Measurements from ENCODE around the gene CACNA1D. TPM values are rescaled to one million over a fixed set of nuclear protein-coding genes. Genes with fewer than 3 reads are reported as not detected.

Gene CACNA1D
- total and polyA plus RNA-seq, 2 experiments from 2014 or later: 5.2 to 27.8 TPM

GRCh38 chr3:53763353-53763752, 268.9 kb downstream of the CACNA1D start:
- Histone ChIP-seq H3K27me3 (no peaks in the 10 kb centered on the region), H3K4me2 (no peak overlapping the region), H4K20me1 (ENCODE audit: insufficient read depth, poor library complexity, severe bottlenecking) (no peaks in the 10 kb centered on the region), H2AFZ (no peak overlapping the region), H3K4me3 (no peak overlapping the region), H3K4me1 (ENCODE audit: insufficient read depth) (no peaks in the 10 kb centered on the region), H3K36me3 (replicated peaks; ENCODE audit: insufficient read depth, low read depth) (no peaks in the 10 kb centered on the region), H3K79me2 (no peaks in the 10 kb centered on the region), H3K9me3 (ENCODE audit: low read depth) (no peaks in the 10 kb centered on the region), H3K27ac (no peak overlapping the region), H3K9me2 (replicated peaks; ENCODE audit: insufficient read depth) (no peaks in the 10 kb centered on the region)
- TF ChIP-seq EZH2 (IDR thresholded peaks at IDR 0.05; ENCODE audit: borderline replicate concordance): no peak
- no peak for TF ChIP-seq CTCF (IDR thresholded peaks at IDR 0.05; ENCODE audit: poor library complexity)
- TF ChIP-seq EZH2phosphoT487 (IDR thresholded peaks at IDR 0.05; ENCODE audit: low read depth, severe bottlenecking, unreplicated experiment): no peak
- no peak for DNase-seq (ENCODE audit: low spot score)
- 89% methylated on average over 5 of the region's 7 CpGs for WGBS (ENCODE audit: low lambda C conversion rate, missing lambda C conversion rate)

GRCh38 chr3:53764026-53764775, 269.8 kb downstream of the CACNA1D start:
- H3K27me3 ChIP-seq: no peaks in the 10 kb centered on the region
- no peaks in the 10 kb centered on the region for H3K4me1 ChIP-seq (ENCODE audit: insufficient read depth)
- WGBS (ENCODE audit: low lambda C conversion rate, missing lambda C conversion rate): 81% methylated on average over 14 of the region's 14 CpGs
- no peaks in the 10 kb centered on the region for H4K20me1 ChIP-seq (ENCODE audit: insufficient read depth, poor library complexity, severe bottlenecking)
- H3K36me3 ChIP-seq (replicated peaks; ENCODE audit: insufficient read depth, low read depth): no peaks in the 10 kb centered on the region
- DNase-seq (ENCODE audit: low spot score): no peak
- no peaks in the 10 kb centered on the region for H3K79me2 ChIP-seq
- H3K27ac ChIP-seq: no peak overlapping the region
- TF ChIP-seq EZH2 (IDR thresholded peaks at IDR 0.05; ENCODE audit: borderline replicate concordance): no peak
- TF ChIP-seq CTCF (IDR thresholded peaks at IDR 0.05; ENCODE audit: poor library complexity): no peak
- TF ChIP-seq EZH2phosphoT487 (IDR thresholded peaks at IDR 0.05; ENCODE audit: low read depth, severe bottlenecking, unreplicated experiment): no peak
- no peaks in the 10 kb centered on the region for H3K9me3 ChIP-seq (ENCODE audit: low read depth)
- no peak overlapping the region for H3K4me2 ChIP-seq
- H2AFZ ChIP-seq: no peak overlapping the region
- no peaks in the 10 kb centered on the region for H3K9me2 ChIP-seq (replicated peaks; ENCODE audit: insufficient read depth)
- no peak overlapping the region for H3K4me3 ChIP-seq

- no peak overlapping the region for H3K4me3 ChIP-seq
- H2AFZ ChIP-seq: no peak overlapping the region
- H3K27ac ChIP-seq: no peak overlapping the region
- no peak for DNase-seq (ENCODE audit: low spot score)
- no peaks in the 10 kb centered on the region for H3K4me1 ChIP-seq (ENCODE audit: insufficient read depth)
- no peaks in the 10 kb centered on the region for H3K27me3 ChIP-seq
- H4K20me1 ChIP-seq (ENCODE audit: insufficient read depth, poor library complexity, severe bottlenecking): no peaks in the 10 kb centered on the region
- TF ChIP-seq EZH2phosphoT487 (IDR thresholded peaks at IDR 0.05; ENCODE audit: low read depth, severe bottlenecking, unreplicated experiment) (no peak), EZH2 (IDR thresholded peaks at IDR 0.05; ENCODE audit: borderline replicate concordance) (no peak)
- no peak overlapping the region for H3K4me2 ChIP-seq
- no peaks in the 10 kb centered on the region for H3K9me2 ChIP-seq (replicated peaks; ENCODE audit: insufficient read depth)
- H3K9me3 ChIP-seq (ENCODE audit: low read depth): no peaks in the 10 kb centered on the region
- H3K79me2 ChIP-seq: no peaks in the 10 kb centered on the region
- no peaks in the 10 kb centered on the region for H3K36me3 ChIP-seq (replicated peaks; ENCODE audit: insufficient read depth, low read depth)
- 89% methylated on average over 5 of the region's 5 CpGs for WGBS (ENCODE audit: low lambda C conversion rate, missing lambda C conversion rate)
Measured at GRCh38 chr3:53765753-53766152, 271.3 kb downstream of the CACNA1D start.

GRCh38 chr3:53766706-53767105, 272.3 kb downstream of the CACNA1D start:
- 93% methylated on average over 7 of the region's 7 CpGs for WGBS (ENCODE audit: low lambda C conversion rate, missing lambda C conversion rate)
- H3K4me2 ChIP-seq: no peak overlapping the region
- H3K9me2 ChIP-seq (replicated peaks; ENCODE audit: insufficient read depth): no peaks in the 10 kb centered on the region
- H3K79me2 ChIP-seq: no peaks in the 10 kb centered on the region
- H3K27ac ChIP-seq: no peak overlapping the region
- H3K4me3 ChIP-seq: no peak overlapping the region
- TF ChIP-seq CTCF (IDR thresholded peaks at IDR 0.05; ENCODE audit: poor library complexity) (no peak), EZH2phosphoT487 (IDR thresholded peaks at IDR 0.05; ENCODE audit: low read depth, severe bottlenecking, unreplicated experiment) (no peak), EZH2 (IDR thresholded peaks at IDR 0.05; ENCODE audit: borderline replicate concordance) (no peak)
- no peaks in the 10 kb centered on the region for H3K36me3 ChIP-seq (replicated peaks; ENCODE audit: insufficient read depth, low read depth)
- H2AFZ ChIP-seq: no peak overlapping the region
- no peaks in the 10 kb centered on the region for H3K27me3 ChIP-seq
- no peaks in the 10 kb centered on the region for H3K9me3 ChIP-seq (ENCODE audit: low read depth)
- H3K4me1 ChIP-seq (ENCODE audit: insufficient read depth): no peaks in the 10 kb centered on the region
- no peaks in the 10 kb centered on the region for H4K20me1 ChIP-seq (ENCODE audit: insufficient read depth, poor library complexity, severe bottlenecking)
- no peak for DNase-seq (ENCODE audit: low spot score)
